ENCODE measurements around the gene ZBTB37. TPM values are rescaled to one million over a fixed set of nuclear protein-coding genes. Genes with fewer than 3 reads are reported as not detected.
A peak's percentile ranks its signal among the peaks of the same experiment; 100 is the strongest.

The ZBTB37 gene
- total and polyA plus RNA-seq, 9 of the 15 experiments (the other 6 are each of a cell fraction or from before 2014, with no cell fraction given), result 1.3 to 13.9 (median 5.4) TPM

DNA sequence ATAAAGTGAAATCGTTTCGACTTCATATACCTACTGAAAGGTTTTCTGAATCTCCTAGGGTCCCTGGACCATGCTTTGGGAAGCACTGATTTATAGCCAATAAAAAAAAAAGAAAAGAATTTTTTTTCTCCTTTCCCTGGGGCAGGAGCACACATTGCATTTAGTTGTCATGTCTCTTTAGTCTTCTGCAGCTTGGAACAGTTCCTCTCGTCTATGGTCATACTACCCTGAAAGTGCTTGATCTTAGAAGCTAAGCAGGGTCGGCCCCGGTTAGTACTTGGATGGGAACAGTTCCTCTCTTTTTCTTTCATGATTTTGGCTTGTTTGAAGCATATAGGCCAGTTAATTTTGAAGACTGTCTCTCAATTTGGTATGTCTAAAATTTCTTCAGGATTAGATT is 52.7 kb downstream of the ZBTB37 start:
- no TSS peak for BruUV-seq (replicated peaks)
- no peak overlapping the region for H3K4me2 ChIP-seq (ENCODE audit: insufficient read depth, low read length)
- no peak overlapping the region for H3K9ac ChIP-seq (ENCODE audit: insufficient read depth in 1 of 2, low read depth in 2 of 2, low read length in 2 of 2)
- peaks cover 0 to 5% of the 10 kb centered on the region in 2 experiments; a peak in 1 of 5 replicates for H3K27me3 ChIP-seq (ENCODE audit: control insufficient read depth in 2 of 2, insufficient read depth in 2 of 2, low read length in 2 of 2)
- no peaks in the 10 kb centered on the region for H3K9me3 ChIP-seq (replicated peaks; ENCODE audit: control insufficient read depth, insufficient read depth, low read depth, low read length)
- no peak overlapping the region for H2AFZ ChIP-seq (ENCODE audit: low read depth, low read length)
- peaks cover under 1 to 12% of the 10 kb centered on the region in 2 experiments; a peak in 3 of 5 replicates for H3K4me1 ChIP-seq (replicated peaks in 1 of 2; ENCODE audit: control insufficient read depth in 2 of 2, insufficient read depth in 2 of 2, low read length in 2 of 2)
- H3K27ac ChIP-seq (ENCODE audit: extremely low read depth, low read depth, low read length), result no peak overlapping the region
- DNase-seq (ENCODE audit: extremely low read depth in 1 of 4, low spot score in 3 of 4), result peak in 1 of 4 experiments; percentile 35
- ChIA-PET POLR2A (interaction anchor here (0.6 to 1.5 kb wide), 6 partner anchors 29 to 107 kb away, joined by 3 to 4 read pairs (median 3); partner anchors contain the start of genes CENPL, DARS2, GAS5 and ZBTB37), CTCF (ENCODE audit: low intra/inter-chr PET ratio) (no interaction called here)
- H3K9me1 ChIP-seq (ENCODE audit: control insufficient read depth, insufficient read depth, low read length), result no peaks in the 10 kb centered on the region
- no peak for FAIRE-seq
- no peaks in the 10 kb centered on the region for H3K36me3 ChIP-seq (ENCODE audit: control insufficient read depth, insufficient read depth, low read length)
- no peak overlapping the region for H3K4me3 ChIP-seq
- 4% methylated on average over 5 of the region's 5 CpGs for WGBS (ENCODE audit: insufficient coverage, low coverage, missing lambda C conversion rate)
- intact Hi-C loops (cut with micrococcal nuclease), result no loop called here
- no peak for ATAC-seq
- H4K20me1 ChIP-seq (replicated peaks; ENCODE audit: control insufficient read depth, insufficient read depth, low read length), result no peaks in the 10 kb centered on the region
- no peak for TF ChIP-seq RNF2 (IDR thresholded peaks at IDR 0.05)
- peak; percentile 34 for TF ChIP-seq GTF3C2 (IDR thresholded peaks at IDR 0.05; ENCODE audit: borderline replicate concordance, extremely low read depth, insufficient read length)
- TF ChIP-seq FOXA1 (IDR thresholded peaks at IDR 0.05; ENCODE audit: borderline replicate concordance), result no peak
- TF ChIP-seq, protein P1, sequence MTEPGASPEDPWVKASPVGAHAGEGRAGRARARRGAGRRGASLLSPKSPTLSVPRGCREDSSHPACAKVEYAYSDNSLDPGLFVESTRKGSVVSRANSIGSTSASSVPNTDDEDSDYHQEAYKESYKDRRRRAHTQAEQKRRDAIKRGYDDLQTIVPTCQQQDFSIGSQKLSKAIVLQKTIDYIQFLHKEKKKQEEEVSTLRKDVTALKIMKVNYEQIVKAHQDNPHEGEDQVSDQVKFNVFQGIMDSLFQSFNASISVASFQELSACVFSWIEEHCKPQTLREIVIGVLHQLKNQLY (CRISPR knock-in tag; conservative IDR thresholded peaks at IDR 0.05), result no peak
- TF ChIP-seq ZNF165 (CRISPR knock-in tag; IDR thresholded peaks at IDR 0.05; ENCODE audit: borderline replicate concordance), result no peak
- no peak for TF ChIP-seq RBM17 (IDR thresholded peaks at IDR 0.05; ENCODE audit: borderline replicate concordance, low read depth, low read length)
- TF ChIP-seq TBP (optimal IDR thresholded peaks at IDR 0.05; ENCODE audit: low read depth, low read length), result peak; percentile 97
- peak; percentile 73 for TF ChIP-seq POLR3A (IDR thresholded peaks at IDR 0.05; ENCODE audit: borderline replicate concordance, extremely low read depth, insufficient read depth, insufficient read length)
- no peak for TF ChIP-seq ZSCAN32 (CRISPR knock-in tag; IDR thresholded peaks at IDR 0.05)
- H3K79me2 ChIP-seq (ENCODE audit: control insufficient read depth, insufficient read depth, low read length), result no peaks in the 10 kb centered on the region
- in situ Hi-C loops (cut with MboI), result no loop called here

Measured in K562 (cell line).